Loucy (cell line): ENCODE results near the gene CDR2.
"Not testable (repeated sequence)": the region's sequence is repeated elsewhere in the genome, so short reads cannot be mapped to it uniquely, and the experiment has no call there.

ENCODE experiments used
- EZH2phosphoT487 ChIP-seq: fragments of 200-600 bp; IDR thresholded peaks from 2 replicates; pipeline ENCODE4 v1.6.1; 2018; ENCODE audit warnings: antibody characterized with exemption, mild to moderate bottlenecking, moderate library complexity, borderline replicate concordance
- TF ChIP-seq, protein P1 (sequence below): fragments of 200-600 bp; sonication (generic); conservative IDR thresholded peaks from 2 replicates; pipeline ENCODE4 v1.5.1; 2014; ENCODE audit warnings: mild to moderate bottlenecking, antibody characterized with exemption, low read length

DNA sequence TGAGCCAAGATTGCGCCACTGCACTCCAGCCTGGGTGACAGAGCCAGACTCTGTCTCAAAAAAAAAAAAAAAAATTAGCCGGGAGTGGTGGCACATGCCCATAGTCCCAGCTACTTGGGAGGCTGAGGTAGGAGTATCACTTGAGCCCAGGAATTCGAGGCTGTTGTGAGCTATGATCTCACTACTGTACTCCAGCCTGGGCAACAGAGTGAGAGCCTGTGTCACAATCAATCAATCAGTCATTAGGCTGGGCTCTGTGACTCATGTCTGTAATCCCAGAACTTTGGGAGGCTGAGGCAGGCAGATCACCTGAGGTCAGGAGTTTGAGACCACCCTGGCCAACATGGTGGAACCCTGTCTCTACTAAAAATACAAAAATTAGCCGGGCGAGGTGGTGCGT is 43.4 kb upstream of the CDR2 start:
- TF ChIP-seq, protein P1, sequence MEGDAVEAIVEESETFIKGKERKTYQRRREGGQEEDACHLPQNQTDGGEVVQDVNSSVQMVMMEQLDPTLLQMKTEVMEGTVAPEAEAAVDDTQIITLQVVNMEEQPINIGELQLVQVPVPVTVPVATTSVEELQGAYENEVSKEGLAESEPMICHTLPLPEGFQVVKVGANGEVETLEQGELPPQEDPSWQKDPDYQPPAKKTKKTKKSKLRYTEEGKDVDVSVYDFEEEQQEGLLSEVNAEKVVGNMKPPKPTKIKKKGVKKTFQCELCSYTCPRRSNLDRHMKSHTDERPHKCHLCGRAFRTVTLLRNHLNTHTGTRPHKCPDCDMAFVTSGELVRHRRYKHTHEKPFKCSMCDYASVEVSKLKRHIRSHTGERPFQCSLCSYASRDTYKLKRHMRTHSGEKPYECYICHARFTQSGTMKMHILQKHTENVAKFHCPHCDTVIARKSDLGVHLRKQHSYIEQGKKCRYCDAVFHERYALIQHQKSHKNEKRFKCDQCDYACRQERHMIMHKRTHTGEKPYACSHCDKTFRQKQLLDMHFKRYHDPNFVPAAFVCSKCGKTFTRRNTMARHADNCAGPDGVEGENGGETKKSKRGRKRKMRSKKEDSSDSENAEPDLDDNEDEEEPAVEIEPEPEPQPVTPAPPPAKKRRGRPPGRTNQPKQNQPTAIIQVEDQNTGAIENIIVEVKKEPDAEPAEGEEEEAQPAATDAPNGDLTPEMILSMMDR = not testable (repeated sequence)
- not testable (repeated sequence) for TF ChIP-seq EZH2phosphoT487
